Measurements from ENCODE around the gene WFDC9. TPM values are rescaled to one million over a fixed set of nuclear protein-coding genes. Genes with fewer than 3 reads are reported as not detected.
"Not testable (repeated sequence)": the region's sequence is repeated elsewhere in the genome, so short reads cannot be mapped to it uniquely, and the experiment has no call there.

Gene WFDC9
- polyA plus RNA-seq (2013, experiment 1 of 2): 0.07 TPM
- not detected for polyA plus RNA-seq (2013, experiment 2 of 2)

DNA sequence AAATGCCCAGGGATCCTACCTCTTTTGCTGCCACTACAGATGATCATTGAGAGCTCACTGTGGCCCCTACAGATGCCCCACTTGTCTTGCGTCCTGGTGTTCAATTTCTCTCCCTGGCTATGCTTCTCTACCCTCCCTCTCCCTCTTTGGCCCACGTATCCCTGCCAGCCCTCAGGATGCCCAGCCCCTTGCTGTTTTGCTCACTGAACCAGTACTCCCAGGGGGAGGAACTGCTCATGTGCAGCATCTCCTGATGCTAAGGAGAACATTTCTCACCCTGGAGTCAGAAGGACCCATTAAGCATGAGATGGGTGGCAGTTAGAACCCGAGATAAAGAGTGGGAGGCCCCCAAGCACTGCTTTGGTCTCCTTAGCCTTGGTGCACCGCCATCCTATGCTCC, at the start of gene WFDC9:
Gene WFDC9, minus strand, starts transcription at position 101 of the 400 bp plus-strand sequence. CDS start 21,103 bp downstream, outside the sequence.
- no CpG with 5 or more reads among the region's 4 CpGs for WGBS (ENCODE audit: extremely low coverage, insufficient coverage, low lambda C conversion rate)
- H2AK5ac ChIP-seq (ENCODE audit: low read length): peak within 1 kb of the TSS; percentile 0
- H3K56ac ChIP-seq (ENCODE audit: low read length): peak within 1 kb of the TSS; percentile 30
- no peak within 1 kb of the TSS for H3K4ac ChIP-seq (ENCODE audit: low read depth, low read length)
- H2BK120ac ChIP-seq (ENCODE audit: low read depth, low read length): no peak within 1 kb of the TSS
- H3K79me2 ChIP-seq (ENCODE audit: control insufficient read depth, insufficient read depth, low read length): no peaks in the 10 kb centered on the region
- no peak within 1 kb of the TSS for H4K5ac ChIP-seq (ENCODE audit: low read length)
- H3K36me3 ChIP-seq (ENCODE audit: control insufficient read depth, insufficient read depth, low read length): no peaks in the 10 kb centered on the region
- no peak within 1 kb of the TSS for H2BK15ac ChIP-seq (replicated peaks; ENCODE audit: low read depth)
- H3K23ac ChIP-seq (ENCODE audit: low read length): no peak within 1 kb of the TSS
- H3K4me1 ChIP-seq (ENCODE audit: control insufficient read depth, low read depth, low read length): peaks cover 2% of the 10 kb centered on the region
- H3K79me1 ChIP-seq (ENCODE audit: low read length): no peaks in the 10 kb centered on the region
- no peaks in the 10 kb centered on the region for H3K27me3 ChIP-seq (ENCODE audit: insufficient read depth, low read length, poor library complexity)
- H3K9ac ChIP-seq (ENCODE audit: low read length): no peak within 1 kb of the TSS
- no peak within 1 kb of the TSS for H2BK5ac ChIP-seq (ENCODE audit: low read length)
- no peak within 1 kb of the TSS for H3K18ac ChIP-seq (ENCODE audit: low read length)
- no peak within 1 kb of the TSS for H3K27ac ChIP-seq (ENCODE audit: low read depth, low read length)
- H4K8ac ChIP-seq (ENCODE audit: low read depth, low read length): no peak within 1 kb of the TSS
- no peak for DNase-seq
- H3K4me2 ChIP-seq (ENCODE audit: low read length): no peak within 1 kb of the TSS
- no peak within 1 kb of the TSS for H3K4me3 ChIP-seq (ENCODE audit: low read length)

DNA sequence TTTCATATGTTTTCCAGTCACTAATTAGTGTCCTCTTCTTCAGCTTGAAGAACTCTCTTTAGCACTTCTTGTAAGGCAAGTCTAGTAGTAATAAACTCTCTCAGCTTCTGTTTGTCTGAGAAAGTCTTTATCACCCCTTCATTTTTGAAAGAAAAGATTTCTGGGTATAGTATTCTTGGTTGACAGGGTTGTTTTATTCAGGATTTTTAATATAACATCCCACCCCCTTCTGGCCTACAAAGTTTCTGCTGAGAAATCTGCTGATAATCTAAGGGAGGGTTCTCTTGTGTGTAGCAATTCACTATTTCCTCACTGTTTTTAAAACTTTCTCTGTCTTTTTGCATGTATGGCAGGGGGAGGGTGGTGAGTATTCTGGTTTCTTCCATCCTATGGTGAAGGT, 48.6 kb upstream of the WFDC9 start:
- Histone ChIP-seq H3K23ac (ENCODE audit: low read length) (no peak overlapping the region), H3K4me3 (ENCODE audit: low read length) (peak overlapping the region; percentile 9), H3K4me2 (ENCODE audit: low read length) (no peak overlapping the region), H3K79me2 (ENCODE audit: control insufficient read depth, insufficient read depth, low read length) (no peaks in the 10 kb centered on the region), H3K9ac (ENCODE audit: low read length) (no peak overlapping the region), H3K56ac (ENCODE audit: low read length) (no peak overlapping the region), H2BK15ac (replicated peaks; ENCODE audit: low read depth) (no peak overlapping the region), H3K79me1 (ENCODE audit: low read length) (no peaks in the 10 kb centered on the region), H3K18ac (ENCODE audit: low read length) (no peak overlapping the region), H3K27me3 (ENCODE audit: insufficient read depth, low read length, poor library complexity) (no peaks in the 10 kb centered on the region), H2AK5ac (ENCODE audit: low read length) (no peak overlapping the region), H4K5ac (ENCODE audit: low read length) (no peak overlapping the region), H3K27ac (ENCODE audit: low read depth, low read length) (no peak overlapping the region), H3K36me3 (ENCODE audit: control insufficient read depth, insufficient read depth, low read length) (no peaks in the 10 kb centered on the region), H2BK120ac (ENCODE audit: low read depth, low read length) (no peak overlapping the region), H3K4me1 (ENCODE audit: control insufficient read depth, low read depth, low read length) (no peaks in the 10 kb centered on the region), H4K8ac (ENCODE audit: low read depth, low read length) (no peak overlapping the region), H2BK5ac (ENCODE audit: low read length) (no peak overlapping the region), H3K4ac (ENCODE audit: low read depth, low read length) (no peak overlapping the region)
- DNase-seq: no peak

DNA sequence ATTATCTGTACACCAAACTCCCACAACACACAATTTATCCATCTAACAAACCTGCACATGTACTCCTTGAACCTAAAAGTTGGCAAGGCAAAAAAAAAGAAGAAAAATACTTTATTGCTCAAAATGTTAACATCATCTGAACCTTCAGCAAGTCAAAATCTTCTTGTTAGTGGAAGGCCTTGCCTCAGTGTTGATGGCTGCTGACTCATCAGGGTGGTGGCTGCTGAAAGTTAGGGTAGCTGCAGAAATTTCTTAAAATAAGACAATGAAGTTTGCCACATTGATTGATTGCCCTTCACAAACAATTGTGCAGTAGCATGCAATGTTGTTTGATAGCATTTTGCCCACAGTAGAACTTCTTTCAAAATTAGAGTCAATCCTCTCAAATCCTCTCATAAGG, 41.7 kb upstream of the WFDC9 start:
- Histone ChIP-seq H3K23ac (ENCODE audit: low read length) (no peak overlapping the region), H3K18ac (ENCODE audit: low read length) (no peak overlapping the region), H3K56ac (ENCODE audit: low read length) (no peak overlapping the region), H3K4ac (ENCODE audit: low read depth, low read length) (no peak overlapping the region), H3K4me3 (ENCODE audit: low read length) (no peak overlapping the region), H2BK5ac (ENCODE audit: low read length) (no peak overlapping the region), H3K4me1 (ENCODE audit: control insufficient read depth, low read depth, low read length) (no peaks in the 10 kb centered on the region), H3K27ac (ENCODE audit: low read depth, low read length) (no peak overlapping the region), H3K27me3 (ENCODE audit: insufficient read depth, low read length, poor library complexity) (no peaks in the 10 kb centered on the region), H2AK5ac (ENCODE audit: low read length) (no peak overlapping the region), H3K36me3 (ENCODE audit: control insufficient read depth, insufficient read depth, low read length) (no peaks in the 10 kb centered on the region), H3K79me1 (ENCODE audit: low read length) (no peaks in the 10 kb centered on the region), H3K9ac (ENCODE audit: low read length) (no peak overlapping the region), H4K8ac (ENCODE audit: low read depth, low read length) (no peak overlapping the region), H3K4me2 (ENCODE audit: low read length) (no peak overlapping the region), H4K5ac (ENCODE audit: low read length) (no peak overlapping the region), H2BK15ac (replicated peaks; ENCODE audit: low read depth) (no peak overlapping the region), H3K79me2 (ENCODE audit: control insufficient read depth, insufficient read depth, low read length) (no peaks in the 10 kb centered on the region), H2BK120ac (ENCODE audit: low read depth, low read length) (no peak overlapping the region)
- DNase-seq: no peak

DNA sequence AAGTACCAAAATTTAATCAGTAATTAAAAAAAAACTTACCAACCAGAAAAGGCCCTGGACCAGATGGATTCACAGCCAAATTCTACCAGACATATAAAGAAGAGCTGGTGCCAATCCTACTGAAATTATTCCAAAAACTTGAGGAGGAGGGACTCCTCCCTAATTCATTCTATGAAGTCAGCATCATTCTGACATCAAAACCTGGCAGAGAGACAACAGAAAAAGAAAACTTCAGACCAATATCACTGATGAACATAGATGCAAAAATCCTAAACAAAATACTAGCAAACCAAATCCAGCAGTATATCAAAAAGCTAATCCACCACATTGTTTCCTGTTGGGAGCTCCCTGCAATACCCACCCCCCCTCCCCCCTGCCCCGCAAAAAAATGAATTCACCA, 39.1 kb upstream of the WFDC9 start, which contains the start of gene WFDC11:
Gene WFDC11, minus strand, starts transcription at position 101 of the 400 bp plus-strand sequence. CDS start 19,639 bp downstream, outside the sequence.
- Histone ChIP-seq H3K27ac (ENCODE audit: low read depth, low read length) (no peak within 1 kb of the TSS), H3K56ac (ENCODE audit: low read length) (no peak within 1 kb of the TSS), H4K8ac (ENCODE audit: low read depth, low read length) (no peak within 1 kb of the TSS), H3K4me3 (ENCODE audit: low read length) (no peak within 1 kb of the TSS), H3K9ac (ENCODE audit: low read length) (no peak within 1 kb of the TSS), H3K36me3 (ENCODE audit: control insufficient read depth, insufficient read depth, low read length) (no peaks in the 10 kb centered on the region), H4K5ac (ENCODE audit: low read length) (no peak within 1 kb of the TSS), H2BK5ac (ENCODE audit: low read length) (no peak within 1 kb of the TSS), H3K18ac (ENCODE audit: low read length) (no peak within 1 kb of the TSS), H3K4me1 (ENCODE audit: control insufficient read depth, low read depth, low read length) (no peaks in the 10 kb centered on the region), H3K23ac (ENCODE audit: low read length) (no peak within 1 kb of the TSS), H3K4me2 (ENCODE audit: low read length) (no peak within 1 kb of the TSS), H2AK5ac (ENCODE audit: low read length) (no peak within 1 kb of the TSS), H3K27me3 (ENCODE audit: insufficient read depth, low read length, poor library complexity) (no peaks in the 10 kb centered on the region), H2BK15ac (replicated peaks; ENCODE audit: low read depth) (no peak within 1 kb of the TSS), H2BK120ac (ENCODE audit: low read depth, low read length) (no peak within 1 kb of the TSS), H3K79me1 (ENCODE audit: low read length) (no peaks in the 10 kb centered on the region), H3K4ac (ENCODE audit: low read depth, low read length) (no peak within 1 kb of the TSS), H3K79me2 (ENCODE audit: control insufficient read depth, insufficient read depth, low read length) (no peaks in the 10 kb centered on the region)
- no peak for DNase-seq
- WGBS (ENCODE audit: extremely low coverage, insufficient coverage, low lambda C conversion rate): no CpG with 5 or more reads among the region's 1 CpG

DNA sequence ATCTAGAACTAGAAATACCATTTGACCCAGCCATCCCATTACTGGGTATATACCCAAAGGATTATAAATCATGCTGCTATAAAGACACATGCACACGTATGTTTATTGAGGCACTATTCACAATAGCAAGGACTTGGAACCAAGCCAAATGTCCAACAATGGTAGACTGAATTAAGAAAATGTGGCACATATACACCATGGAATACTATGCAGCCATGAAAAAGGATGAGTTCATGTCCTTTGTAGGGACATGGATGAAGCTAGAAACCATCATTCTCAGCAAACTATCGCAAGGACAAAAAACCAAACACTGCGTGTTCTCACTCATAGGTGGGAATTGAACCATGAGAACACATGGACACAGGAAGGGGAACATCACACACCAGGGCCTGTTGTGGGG, 26.0 kb upstream of the WFDC9 start:
- not testable (repeated sequence) for H2BK15ac ChIP-seq (replicated peaks; ENCODE audit: low read depth); H2AK5ac ChIP-seq (ENCODE audit: low read length); H3K36me3 ChIP-seq (ENCODE audit: control insufficient read depth, insufficient read depth, low read length); H3K79me2 ChIP-seq (ENCODE audit: control insufficient read depth, insufficient read depth, low read length); H3K27ac ChIP-seq (ENCODE audit: low read depth, low read length); DNase-seq; H3K23ac ChIP-seq (ENCODE audit: low read length); H3K4ac ChIP-seq (ENCODE audit: low read depth, low read length); H3K27me3 ChIP-seq (ENCODE audit: insufficient read depth, low read length, poor library complexity); H3K9ac ChIP-seq (ENCODE audit: low read length); H3K4me1 ChIP-seq (ENCODE audit: control insufficient read depth, low read depth, low read length); H3K4me2 ChIP-seq (ENCODE audit: low read length); H3K56ac ChIP-seq (ENCODE audit: low read length); H4K8ac ChIP-seq (ENCODE audit: low read depth, low read length); H2BK5ac ChIP-seq (ENCODE audit: low read length); H3K18ac ChIP-seq (ENCODE audit: low read length); H2BK120ac ChIP-seq (ENCODE audit: low read depth, low read length); H4K5ac ChIP-seq (ENCODE audit: low read length); H3K4me3 ChIP-seq (ENCODE audit: low read length); H3K79me1 ChIP-seq (ENCODE audit: low read length)
- WGBS (ENCODE audit: extremely low coverage, insufficient coverage, low lambda C conversion rate): no CpG with 5 or more reads among the region's 3 CpGs

DNA sequence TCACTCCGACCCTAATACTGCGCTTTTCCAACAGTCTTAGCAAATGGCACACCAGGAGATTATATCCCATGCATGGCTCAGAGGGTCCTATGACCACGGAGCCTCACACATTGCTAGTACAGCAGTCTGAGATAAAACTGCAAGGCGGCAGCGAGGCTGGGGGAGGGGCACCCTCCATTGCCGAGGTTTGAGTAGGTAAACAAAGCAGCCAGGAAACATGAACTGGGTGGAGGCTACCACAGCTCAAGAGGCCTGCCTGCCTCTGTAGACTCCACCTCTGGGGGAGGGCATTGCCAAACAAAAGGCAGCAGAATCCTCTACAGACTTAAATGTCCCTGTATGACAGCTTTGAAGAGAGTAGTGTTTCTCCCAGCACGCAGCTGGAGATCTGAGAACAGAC, 20.6 kb upstream of the WFDC9 start:
- H3K23ac ChIP-seq (ENCODE audit: low read length); H3K56ac ChIP-seq (ENCODE audit: low read length); H3K36me3 ChIP-seq (ENCODE audit: control insufficient read depth, insufficient read depth, low read length); H3K4me2 ChIP-seq (ENCODE audit: low read length); H2BK5ac ChIP-seq (ENCODE audit: low read length); H3K79me1 ChIP-seq (ENCODE audit: low read length); H3K9ac ChIP-seq (ENCODE audit: low read length); H3K4ac ChIP-seq (ENCODE audit: low read depth, low read length); H3K27ac ChIP-seq (ENCODE audit: low read depth, low read length); H2BK120ac ChIP-seq (ENCODE audit: low read depth, low read length); H2BK15ac ChIP-seq (replicated peaks; ENCODE audit: low read depth); H4K5ac ChIP-seq (ENCODE audit: low read length); H3K18ac ChIP-seq (ENCODE audit: low read length); H2AK5ac ChIP-seq (ENCODE audit: low read length); H3K4me3 ChIP-seq (ENCODE audit: low read length); H3K79me2 ChIP-seq (ENCODE audit: control insufficient read depth, insufficient read depth, low read length); H3K27me3 ChIP-seq (ENCODE audit: insufficient read depth, low read length, poor library complexity); H3K4me1 ChIP-seq (ENCODE audit: control insufficient read depth, low read depth, low read length); DNase-seq; H4K8ac ChIP-seq (ENCODE audit: low read depth, low read length): not testable (repeated sequence)
- WGBS (ENCODE audit: extremely low coverage, insufficient coverage, low lambda C conversion rate): no CpG with 5 or more reads among the region's 7 CpGs

Measured in mesendoderm (in vitro differentiated cells).